Panc1 (cell line): Measurements from ENCODE around the gene SLC25A33. TPM values are rescaled to one million over a fixed set of nuclear protein-coding genes. Genes with fewer than 3 reads are reported as not detected.

Experiments
- ATAC-seq: fragments of 200-7000 bp; cut with Tn5 transposase; 2 replicates; pipeline ENCODE4 v1.9.1; 2020; ENCODE audit warnings: mild to moderate bottlenecking, moderate library complexity
- BruUV-seq: library from RNA; stranded (reverse); fragments of 400-500 nt; replicated peaks from 2 replicates; lab custom pipeline; 2021; lab: Mats Ljungman, UMichigan
- CTCF ChIA-PET: fragments of 300-600 bp; sonication (Branson Sonifier 250); formaldehyde crosslinking; loops from one replicate; lab custom pipeline; 2022; ENCODE audit warnings: antibody characterized with exemption; lab: Charles Lee
- POLR2A ChIA-PET: fragments of 300-600 bp; sonication (Branson Sonifier 250); formaldehyde crosslinking; loops from one replicate; lab custom pipeline; 2022; ENCODE audit warnings: antibody characterized with exemption; lab: Charles Lee
- DNase-seq: peaks from one replicate; pipeline ENCODE4 v3.0.0-alpha.2; 2010; ENCODE audit warnings: low read depth, low spot score
- H3K27ac ChIP-seq: 2 replicates; pipeline ENCODE4 v1.5.1; 2011; ENCODE audit warnings: mild to moderate bottlenecking, low read length, inconsistent platforms
- H3K27me3 ChIP-seq: fragments of 200-500 bp; sonication (Bioruptor generic); 2 replicates; pipeline ENCODE4 v1.6.0; 2014; ENCODE audit warnings: low read length, inconsistent platforms; ENCODE audit not compliant: control insufficient read depth, insufficient read depth
- H3K36me3 ChIP-seq: fragments of 200-500 bp; sonication (Bioruptor generic); 2 replicates; pipeline ENCODE4 v1.5.1; 2014; ENCODE audit warnings: inconsistent platforms, mild to moderate bottlenecking, low read length, moderate library complexity; ENCODE audit not compliant: control insufficient read depth, insufficient read depth
- H3K4me1 ChIP-seq: 2 replicates; pipeline ENCODE4 v1.5.1; 2011; ENCODE audit warnings: inconsistent platforms, mild to moderate bottlenecking, low read length, moderate library complexity; ENCODE audit not compliant: control insufficient read depth, insufficient read depth
- H3K4me3 ChIP-seq, 2 experiments: 2 replicates each; pipeline ENCODE4 v1.5.1; 2011 to 2012; ENCODE audit warnings: low read depth in 2 of 2, low read length in 2 of 2, mild to moderate bottlenecking in 2 of 2, inconsistent platforms in 1 of 2, moderate library complexity in 1 of 2
- H3K9me3 ChIP-seq: fragments of 200-500 bp; sonication (Bioruptor generic); 2 replicates; pipeline ENCODE4 v1.5.1; 2014; ENCODE audit warnings: low read depth, mild to moderate bottlenecking, inconsistent platforms, low read length, moderate library complexity; ENCODE audit not compliant: control insufficient read depth, insufficient read depth
- CTCF ChIP-seq: fragments of 450-650 bp; IDR thresholded peaks from 2 replicates; pipeline ENCODE4 v1.5.1; 2017; ENCODE audit warnings: mild to moderate bottlenecking
- POLR2AphosphoS5 ChIP-seq: IDR thresholded peaks from 2 replicates; pipeline ENCODE4 v1.6.1; 2012; ENCODE audit warnings: mild to moderate bottlenecking, low read depth, low read length, moderate library complexity
- REST ChIP-seq, 2 experiments: IDR thresholded peaks; 2 replicates each; pipeline ENCODE4 v1.6.1; 2011 to 2012; ENCODE audit warnings: low read depth in 2 of 2, control low read depth in 1 of 2, low read length in 1 of 2, mild to moderate bottlenecking in 1 of 2, moderate library complexity in 1 of 2; ENCODE audit not compliant: insufficient read depth in 1 of 2
- SIN3A ChIP-seq: IDR thresholded peaks from 2 replicates; pipeline ENCODE4 v1.6.1; 2012; ENCODE audit warnings: low read depth, mild to moderate bottlenecking, low read length, moderate library complexity, borderline replicate concordance; ENCODE audit not compliant: insufficient read depth
- TCF7L2 ChIP-seq: IDR thresholded peaks from 2 replicates; pipeline ENCODE4 v1.6.1; 2011; ENCODE audit warnings: mild to moderate bottlenecking, low read depth, low read length, inconsistent platforms
- in situ Hi-C: cut with HindIII; loops from 2 replicates; pipeline ENCODE4 v1.10.0; 2016; ENCODE audit warnings: low sequenced_read_pairs, low pct_unique_long_range_greater_than_20kb
- intact Hi-C: fragments of 100-400 bp; cut with micrococcal nuclease; formaldehyde crosslinking; loops from one replicate; pipeline ENCODE4 v1.10.0; 2022; ENCODE audit not compliant: unreplicated experiment
- total RNA-seq: library from RNA; stranded (reverse); gene quantifications from one replicate; pipeline ENCODE4 v1.2.1, GENCODE V29; 2021; ENCODE audit not compliant: unreplicated experiment

SLC25A33 gene
- total RNA-seq, 1 experiment from 2014 or later: 13.4 TPM

GRCh38 chr1:9591669-9592509 lies 52.6 kb downstream of the SLC25A33 start:
- no peak for DNase-seq
- intact Hi-C loops: no loop called here
- no peaks in the 10 kb centered on the region for H3K36me3 ChIP-seq
- H3K27ac ChIP-seq: no peak overlapping the region
- ChIA-PET CTCF (interaction anchor here (0.6 kb wide), 1 partner anchor 32 kb away, joined by 6 read pairs; no protein-coding TSS in a partner anchor), POLR2A (interaction anchor here (0.8 kb wide), 1 partner anchor 22 kb away, joined by 3 read pairs; no protein-coding TSS in a partner anchor)
- H3K4me1 ChIP-seq: peaks cover 5% of the 10 kb centered on the region; the same call in 1 of the 2 replicates
- no TSS peak for BruUV-seq
- no peaks in the 10 kb centered on the region for H3K9me3 ChIP-seq
- no peak for ATAC-seq
- H3K4me3 ChIP-seq: no peak overlapping the region
- in situ Hi-C loops: no loop called here
- no peaks in the 10 kb centered on the region for H3K27me3 ChIP-seq
- TF ChIP-seq CTCF (no peak), REST (IDR thresholded peaks at IDR 0.05; ENCODE audit: insufficient read depth in 1 of 2, low read depth in 2 of 2, low read length in 1 of 2) (no peak), SIN3A (no peak), POLR2AphosphoS5 (no peak)

GRCh38 chr1:9592510-9593075 lies 53.3 kb downstream of the SLC25A33 start:
- ChIA-PET CTCF (no interaction called here), POLR2A (interaction anchor here (0.8 kb wide), 1 partner anchor 21 kb away, joined by 3 read pairs; no protein-coding TSS in a partner anchor)
- TF ChIP-seq CTCF (no peak), TCF7L2 (no peak), REST (IDR thresholded peaks at IDR 0.05; ENCODE audit: insufficient read depth in 1 of 2, low read depth in 2 of 2, low read length in 1 of 2) (no peak), POLR2AphosphoS5 (no peak)
- no peaks in the 10 kb centered on the region for H3K27me3 ChIP-seq
- peaks cover 5% of the 10 kb centered on the region; the same call in 1 of the 2 replicates for H3K4me1 ChIP-seq
- no peaks in the 10 kb centered on the region for H3K9me3 ChIP-seq
- ATAC-seq (no peak), DNase-seq (no peak)
- no TSS peak for BruUV-seq
- intact Hi-C loops (no loop called here), in situ Hi-C loops (no loop called here)
- H3K27ac ChIP-seq: no peak overlapping the region
- no peak overlapping the region for H3K4me3 ChIP-seq
- H3K36me3 ChIP-seq: no peaks in the 10 kb centered on the region
